Activated T-cell treated with anti-CD3 and anti-CD28 coated beads, Interleukin-2, amount 50 U/mL, for 72 hours (primary cell): ENCODE measurements around the gene MAGI2. TPM values are rescaled to one million over a fixed set of nuclear protein-coding genes. Genes with fewer than 3 reads are reported as not detected.

Experiments used
- ATAC-seq, 2 donors: fragments of 150-1000 bp; cut with Tn5 transposase; replicated peaks in 1 of 2; 2 replicates each; pipeline ENCODE4 v1.10.0; 2021; ENCODE audit warnings: moderate library complexity in 2 of 2, mild to moderate bottlenecking in 1 of 2
- DNase-seq, 2 donors: peaks; one replicate each; pipeline ENCODE4 v3.0.0; 2021 to 2022; ENCODE audit warnings: mixed read lengths in 1 of 2
- H3K27ac Mint-ChIP-seq: one replicate; pipeline ENCODE4 v1.8.0; 2022; ENCODE audit warnings: mild to moderate bottlenecking, moderate library complexity, mixed read lengths
- H3K27me3 Mint-ChIP-seq: one replicate; pipeline ENCODE4 v1.8.0; 2022; ENCODE audit warnings: low read depth, mixed read lengths
- H3K36me3 Mint-ChIP-seq, 2 donors: one replicate each; pipeline ENCODE4 v1.8.0; 2022; ENCODE audit warnings: mixed read lengths in 2 of 2, mild to moderate bottlenecking in 1 of 2; ENCODE audit not compliant: insufficient read depth in 2 of 2
- H3K4me1 Mint-ChIP-seq: one replicate; pipeline ENCODE4 v1.8.0; 2022; ENCODE audit warnings: low read depth, mixed read lengths
- H3K4me3 Mint-ChIP-seq, 2 donors: one replicate each; pipeline ENCODE4 v1.8.0; 2022; ENCODE audit warnings: mild to moderate bottlenecking in 2 of 2, mixed read lengths in 2 of 2, moderate library complexity in 2 of 2
- H3K9me3 Mint-ChIP-seq, 2 donors: one replicate each; pipeline ENCODE4 v1.8.0; 2022; ENCODE audit warnings: mixed read lengths in 2 of 2
- total RNA-seq, 2 donors: library from RNA; stranded (reverse); gene quantifications; one replicate each; pipeline ENCODE4 v1.2.3, GENCODE V29; 2022

MAGI2 gene
- total RNA-seq, 2 donors from 2014 or later, result 0.31 to 0.44 TPM

GRCh38 chr7:78770422-78771410, 682.8 kb downstream of the MAGI2 start:
- peaks cover 10% of the 10 kb centered on the region for H3K27me3 Mint-ChIP-seq
- H3K9me3 Mint-ChIP-seq, result no peaks in the 10 kb centered on the region
- H3K27ac Mint-ChIP-seq, result no peak overlapping the region
- no peaks in the 10 kb centered on the region for H3K4me1 Mint-ChIP-seq
- ATAC-seq, result no peak
- no peak for DNase-seq
- H3K4me3 Mint-ChIP-seq, result no peak overlapping the region
- no peaks in the 10 kb centered on the region for H3K36me3 Mint-ChIP-seq

GRCh38 chr7:78769481-78770101, 683.9 kb downstream of the MAGI2 start:
- ATAC-seq, result no peak
- Mint-ChIP-seq H3K27me3 (peaks cover 10% of the 10 kb centered on the region), H3K27ac (no peak overlapping the region), H3K4me3 (no peak overlapping the region), H3K4me1 (no peaks in the 10 kb centered on the region), H3K36me3 (no peaks in the 10 kb centered on the region), H3K9me3 (peaks cover 0 to 2% of the 10 kb centered on the region in 2 donors)
- no peak for DNase-seq

GRCh38 chr7:78768859-78769258, 684.6 kb downstream of the MAGI2 start:
- no peak for DNase-seq
- Mint-ChIP-seq H3K27ac (no peak overlapping the region), H3K9me3 (peaks cover 0 to 2% of the 10 kb centered on the region in 2 donors), H3K36me3 (no peaks in the 10 kb centered on the region), H3K4me1 (no peaks in the 10 kb centered on the region), H3K27me3 (peaks cover 10% of the 10 kb centered on the region), H3K4me3 (no peak overlapping the region)
- ATAC-seq, result no peak

- Mint-ChIP-seq H3K27ac (no peak overlapping the region), H3K27me3 (peaks cover 8% of the 10 kb centered on the region), H3K4me3 (no peak overlapping the region), H3K9me3 (peaks cover 0 to 2% of the 10 kb centered on the region in 2 donors), H3K4me1 (no peaks in the 10 kb centered on the region), H3K36me3 (no peaks in the 10 kb centered on the region)
- DNase-seq (no peak), ATAC-seq (no peak)
Observed at GRCh38 chr7:78765943-78766729, 687.3 kb downstream of the MAGI2 start.

- Mint-ChIP-seq H3K27me3 (no peaks in the 10 kb centered on the region), H3K36me3 (no peaks in the 10 kb centered on the region), H3K4me3 (no peak overlapping the region), H3K4me1 (no peaks in the 10 kb centered on the region), H3K27ac (no peak overlapping the region), H3K9me3 (peaks cover 0 to 2% of the 10 kb centered on the region in 2 donors)
- DNase-seq (no peak), ATAC-seq (no peak)
Observed at GRCh38 chr7:78764571-78764970, 688.9 kb downstream of the MAGI2 start.

- Mint-ChIP-seq H3K4me3 (no peak overlapping the region), H3K27me3 (no peaks in the 10 kb centered on the region), H3K9me3 (peaks cover 0 to 7% of the 10 kb centered on the region in 2 donors), H3K4me1 (no peaks in the 10 kb centered on the region), H3K36me3 (no peaks in the 10 kb centered on the region), H3K27ac (no peak overlapping the region)
- no peak for DNase-seq
- no peak for ATAC-seq
Observed at GRCh38 chr7:78762625-78763024, 690.8 kb downstream of the MAGI2 start.

- H3K9me3 Mint-ChIP-seq, result peaks cover 0 to 16% of the 10 kb centered on the region in 2 donors
- DNase-seq (no peak), ATAC-seq (no peak)
- H3K27me3 Mint-ChIP-seq, result no peaks in the 10 kb centered on the region
- H3K36me3 Mint-ChIP-seq, result no peaks in the 10 kb centered on the region
- no peak overlapping the region for H3K27ac Mint-ChIP-seq
- no peak overlapping the region for H3K4me3 Mint-ChIP-seq
- H3K4me1 Mint-ChIP-seq, result no peaks in the 10 kb centered on the region
Observed at GRCh38 chr7:78760620-78761355, 692.7 kb downstream of the MAGI2 start.

GRCh38 chr7:78752554-78752953, 700.9 kb downstream of the MAGI2 start:
- H3K4me1 Mint-ChIP-seq, result no peaks in the 10 kb centered on the region
- no peak for ATAC-seq
- no peak overlapping the region for H3K27ac Mint-ChIP-seq

GRCh38 chr7:78751253-78751652, 702.2 kb downstream of the MAGI2 start:
- peaks cover 6 to 7% of the 10 kb centered on the region in 2 donors for H3K9me3 Mint-ChIP-seq
- ATAC-seq, result no peak

More at GRCh38 chr7:78752554-78752953, 700.9 kb downstream of the MAGI2 start:
- peaks cover 6 to 15% of the 10 kb centered on the region in 2 donors for H3K9me3 Mint-ChIP-seq
- no peak overlapping the region for H3K4me3 Mint-ChIP-seq
- no peak for DNase-seq
- no peaks in the 10 kb centered on the region for H3K27me3 Mint-ChIP-seq
- no peaks in the 10 kb centered on the region for H3K36me3 Mint-ChIP-seq

GRCh38 chr7:78749052-78749746, 704.3 kb downstream of the MAGI2 start:
- Mint-ChIP-seq H3K27me3 (no peaks in the 10 kb centered on the region), H3K9me3 (peaks cover 6 to 10% of the 10 kb centered on the region in 2 donors), H3K36me3 (no peaks in the 10 kb centered on the region), H3K27ac (no peak overlapping the region), H3K4me3 (no peak overlapping the region), H3K4me1 (no peaks in the 10 kb centered on the region)
- no peak for DNase-seq
- no peak for ATAC-seq

More at GRCh38 chr7:78751253-78751652, 702.2 kb downstream of the MAGI2 start:
- no peaks in the 10 kb centered on the region for H3K36me3 Mint-ChIP-seq
- no peaks in the 10 kb centered on the region for H3K27me3 Mint-ChIP-seq
- no peak overlapping the region for H3K4me3 Mint-ChIP-seq
- no peaks in the 10 kb centered on the region for H3K4me1 Mint-ChIP-seq
- DNase-seq, result no peak
- no peak overlapping the region for H3K27ac Mint-ChIP-seq

GRCh38 chr7:78747592-78747991, 705.9 kb downstream of the MAGI2 start:
- Mint-ChIP-seq H3K9me3 (peaks cover 8 to 9% of the 10 kb centered on the region in 2 donors), H3K27ac (no peak overlapping the region), H3K36me3 (no peaks in the 10 kb centered on the region), H3K4me1 (no peaks in the 10 kb centered on the region), H3K27me3 (no peaks in the 10 kb centered on the region), H3K4me3 (no peak overlapping the region)
- ATAC-seq (no peak), DNase-seq (no peak)

GRCh38 chr7:78746301-78746700, 707.2 kb downstream of the MAGI2 start:
- H3K4me3 Mint-ChIP-seq, result no peak overlapping the region
- DNase-seq, result no peak
- peaks cover 9% of the 10 kb centered on the region in 2 donors for H3K9me3 Mint-ChIP-seq
- no peaks in the 10 kb centered on the region for H3K36me3 Mint-ChIP-seq
- ATAC-seq, result no peak
- no peak overlapping the region for H3K27ac Mint-ChIP-seq
- no peaks in the 10 kb centered on the region for H3K4me1 Mint-ChIP-seq
- H3K27me3 Mint-ChIP-seq, result no peaks in the 10 kb centered on the region
